HepG2 (cell line): ENCODE measurements around the gene GLS2. TPM values are rescaled to one million over a fixed set of nuclear protein-coding genes. Genes with fewer than 3 reads are reported as not detected.

ENCODE experiments used
- ATAC-seq: fragments of 200-7000 bp; cut with Tn5 transposase; 3 replicates; pipeline ENCODE4 v1.9.1; 2020; ENCODE audit warnings: mild to moderate bottlenecking, moderate library complexity
- BruUV-seq: library from RNA; stranded (reverse); fragments of 400-500 nt; replicated peaks from 2 replicates; lab custom pipeline; 2021; lab: Mats Ljungman, UMichigan
- CTCF ChIA-PET: fragments of 300-600 bp; formaldehyde crosslinking; extraction: SDS; loops from one replicate; lab custom pipeline; 2021; ENCODE audit warnings: low total read pairs, inconsistent platforms, low intra/inter-chr PET ratio; lab: Yijun Ruan, JAX
- POLR2A ChIA-PET: fragments of 350-600 bp; sonication (Branson Sonifier 250); formaldehyde crosslinking; loops from one replicate; lab custom pipeline; 2020; ENCODE audit warnings: antibody characterized with exemption, inconsistent platforms; lab: Yijun Ruan, JAX
- DNase-seq: peaks from one replicate; pipeline ENCODE4 v3.0.0-alpha.2; 2015; ENCODE audit warnings: low spot score
- FAIRE-seq: peaks from 3 replicates; lab custom pipeline; 2011; peaks lifted over from hg19 to GRCh38; lab: Jason Lieb, UNC
- H2AFZ ChIP-seq: one replicate; pipeline ENCODE4 v1.6.1; 2011; ENCODE audit warnings: low read length, inconsistent platforms
- H3K27ac ChIP-seq: fragments of 300-600 bp; 3 replicates; pipeline ENCODE4 v1.8.0; 2011; ENCODE audit warnings: mixed run types, mild to moderate bottlenecking, mixed read lengths, low read length, inconsistent platforms; ENCODE audit not compliant: insufficient read depth; ENCODE audit errors: extremely low read length
- H3K27me3 ChIP-seq, 2 experiments: fragments of 200-600 bp in 1 of 2; 2 replicates in 1 of 2; 3 replicates in 1 of 2; pipeline versions ENCODE4 v1.6.0 to v1.8.0; 2011; ENCODE audit warnings: low read length in 2 of 2, mild to moderate bottlenecking in 2 of 2, moderate library complexity in 2 of 2, inconsistent platforms in 1 of 2; ENCODE audit not compliant: insufficient read depth in 2 of 2, control insufficient read depth in 1 of 2
- H3K36me3 ChIP-seq, 2 experiments: fragments of 200-600 bp in 1 of 2; replicated peaks in 1 of 2; 2 replicates in 1 of 2; 3 replicates in 1 of 2; pipeline versions ENCODE4 v1.5.1 to v1.8.0; 2011; ENCODE audit warnings: low read length in 2 of 2, inconsistent platforms in 1 of 2; ENCODE audit not compliant: insufficient read depth in 2 of 2, control insufficient read depth in 1 of 2
- H3K4me1 ChIP-seq: 2 replicates; pipeline ENCODE4 v1.5.1; 2012; ENCODE audit warnings: low read length, inconsistent platforms; ENCODE audit not compliant: insufficient read depth
- H3K4me2 ChIP-seq: 2 replicates; pipeline ENCODE4 v1.6.0; 2011; ENCODE audit warnings: low read depth, low read length, inconsistent platforms
- H3K4me3 ChIP-seq, 3 experiments: fragments of 200-600 bp in 1 of 3; sonication (generic), shearing (Covaris generic) in 1 of 3; replicated peaks in 1 of 3; 2 replicates each; pipeline ENCODE4 v1.5.1; 2011 to 2016; ENCODE audit warnings: low read length in 3 of 3, inconsistent platforms in 2 of 3, low read depth in 2 of 3, mild to moderate bottlenecking in 2 of 3, control low read depth in 1 of 3, mixed read lengths in 1 of 3; ENCODE audit not compliant: insufficient read depth in 1 of 3
- H3K79me2 ChIP-seq: one replicate; pipeline ENCODE4 v1.6.1; 2011; ENCODE audit warnings: low read length, inconsistent platforms; ENCODE audit not compliant: insufficient read depth
- H3K9ac ChIP-seq: 2 replicates; pipeline ENCODE4 v1.6.0; 2011; ENCODE audit warnings: mild to moderate bottlenecking, low read depth, low read length, inconsistent platforms; ENCODE audit not compliant: insufficient read depth
- H3K9me3 ChIP-seq: 2 replicates; pipeline ENCODE4 v1.5.1; 2012; ENCODE audit warnings: mild to moderate bottlenecking, low read length
- H4K20me1 ChIP-seq: 2 replicates; pipeline ENCODE4 v1.6.0; 2011; ENCODE audit warnings: inconsistent platforms, mild to moderate bottlenecking, low read length, moderate library complexity; ENCODE audit not compliant: insufficient read depth
- ARNT2 ChIP-seq: sonication (generic); formaldehyde crosslinking; IDR thresholded peaks from 2 replicates; pipeline ENCODE4 v1.8.0; 2022; ENCODE audit warnings: mild to moderate bottlenecking, low read depth, missing genetic modification reagents, moderate library complexity
- CEBPG ChIP-seq: IDR thresholded peaks from 2 replicates; pipeline ENCODE4 v1.6.1; 2016
- HCFC1 ChIP-seq: fragments of 150-350 bp; IDR thresholded peaks from 2 replicates; pipeline ENCODE4 v1.6.1; 2014; ENCODE audit warnings: low read depth, low read length
- KAT2B ChIP-seq: fragments of 150-350 bp; IDR thresholded peaks from 2 replicates; pipeline ENCODE4 v1.6.1; 2014; ENCODE audit warnings: low read depth, low read length, borderline replicate concordance
- KAT7 ChIP-seq: IDR thresholded peaks from 2 replicates; pipeline ENCODE4 v1.6.1; 2018; ENCODE audit warnings: borderline replicate concordance, missing compliant biosample characterization
- MTA1 ChIP-seq: sonication (generic); formaldehyde crosslinking; IDR thresholded peaks from 2 replicates; pipeline ENCODE4 v1.4.0; 2020; ENCODE audit warnings: missing genetic modification reagents, mild to moderate bottlenecking, borderline replicate concordance
- NRL ChIP-seq: sonication (generic); formaldehyde crosslinking; IDR thresholded peaks from 2 replicates; pipeline ENCODE4 v1.5.0; 2020; ENCODE audit warnings: missing genetic modification reagents, mild to moderate bottlenecking, moderate library complexity, borderline replicate concordance
- PHF8 ChIP-seq: sonication (generic); formaldehyde crosslinking; IDR thresholded peaks from 2 replicates; pipeline ENCODE4 v1.5.0; 2020; ENCODE audit warnings: missing genetic modification reagents
- ZBTB7A ChIP-seq: sonication (generic); formaldehyde crosslinking; IDR thresholded peaks from 2 replicates; pipeline ENCODE4 v1.8.0; 2022; ENCODE audit warnings: mild to moderate bottlenecking, missing genetic modification reagents
- ZEB1 ChIP-seq: IDR thresholded peaks from 2 replicates; pipeline ENCODE4 v1.6.1; 2012; ENCODE audit warnings: mild to moderate bottlenecking, low read depth, inconsistent platforms; ENCODE audit not compliant: insufficient replicate concordance
- ZFP41 ChIP-seq: sonication (generic); formaldehyde crosslinking; IDR thresholded peaks from 2 replicates; pipeline ENCODE4 v1.4.0; 2020; ENCODE audit warnings: mild to moderate bottlenecking, missing genetic modification reagents, borderline replicate concordance
- ZNF530 ChIP-seq: sonication (generic); formaldehyde crosslinking; IDR thresholded peaks from 2 replicates; pipeline ENCODE4 v1.5.0; 2020; ENCODE audit warnings: low read depth, mild to moderate bottlenecking, missing genetic modification reagents
- WGBS: methylation state at CpG from one replicate; pipeline ENCODE4 v1.1.6; 2017; ENCODE audit warnings: low lambda C conversion rate; 5-methylcytosine and 5-hydroxymethylcytosine counted together
- in situ Hi-C: cut with HindIII; loops from 2 replicates; pipeline ENCODE4 v1.10.0; 2017; ENCODE audit warnings: low pct_unique_long_range_greater_than_20kb; ENCODE audit not compliant: extremely low pct_ligation_motif_present
- intact Hi-C: fragments of 100-400 bp; cut with micrococcal nuclease; formaldehyde crosslinking; loops from one replicate; pipeline ENCODE4 v1.10.0; 2022; ENCODE audit not compliant: unreplicated experiment
- polyA plus RNA-seq, 8 experiments: library from polyadenylated mRNA; depleted of rRNA in 3 of 8; stranded (reverse) in 7 of 8; unstranded in 1 of 8; fragments of >200 nt; fragmentation: Illumina TruSeq in 4 of 8; extraction: Trizol in 4 of 8; gene quantifications; 2 replicates each; pipeline versions ENCODE4 v1.2.1 to v1.2.3, GENCODE V29; 2011 to 2016; ENCODE audit warnings: low read depth in 4 of 8, missing spikeins in 1 of 8, mixed read lengths in 1 of 8; ENCODE audit not compliant: insufficient read depth in 1 of 8
- total RNA-seq, 5 experiments: library from RNA; depleted of rRNA; stranded (reverse); fragments of >200 nt; fragmentation: Illumina TruSeq; extraction: Trizol; gene quantifications; 2 replicates each; pipeline ENCODE4 v1.2.3, GENCODE V29; 2016; ENCODE audit warnings: low read depth in 1 of 5
- TF ChIP-seq, protein P1 (sequence below): sonication (generic); formaldehyde crosslinking; IDR thresholded peaks from 2 replicates; pipeline ENCODE4 v1.9.0; 2022; ENCODE audit warnings: missing genetic modification reagents, mild to moderate bottlenecking, borderline replicate concordance
- TF ChIP-seq, protein P2 (sequence below): sonication (generic); formaldehyde crosslinking; IDR thresholded peaks from 2 replicates; pipeline ENCODE4 v1.4.0; 2020; ENCODE audit warnings: missing genetic modification reagents
- TF ChIP-seq, protein P3 (sequence below), 2 experiments: sonication (generic) in 1 of 2; formaldehyde crosslinking in 1 of 2; IDR thresholded peaks; 2 replicates each; pipeline versions ENCODE4 v1.5.1 to v1.6.1; 2011 to 2020; ENCODE audit warnings: borderline replicate concordance in 1 of 2, low read depth in 1 of 2, low read length in 1 of 2, mild to moderate bottlenecking in 1 of 2, missing genetic modification reagents in 1 of 2, moderate library complexity in 1 of 2

GLS2 gene
- total and polyA plus RNA-seq, 2 of the 13 experiments (the other 11 are each of a cell fraction or from before 2014, with no cell fraction given), result 8.6 to 12.2 TPM

DNA sequence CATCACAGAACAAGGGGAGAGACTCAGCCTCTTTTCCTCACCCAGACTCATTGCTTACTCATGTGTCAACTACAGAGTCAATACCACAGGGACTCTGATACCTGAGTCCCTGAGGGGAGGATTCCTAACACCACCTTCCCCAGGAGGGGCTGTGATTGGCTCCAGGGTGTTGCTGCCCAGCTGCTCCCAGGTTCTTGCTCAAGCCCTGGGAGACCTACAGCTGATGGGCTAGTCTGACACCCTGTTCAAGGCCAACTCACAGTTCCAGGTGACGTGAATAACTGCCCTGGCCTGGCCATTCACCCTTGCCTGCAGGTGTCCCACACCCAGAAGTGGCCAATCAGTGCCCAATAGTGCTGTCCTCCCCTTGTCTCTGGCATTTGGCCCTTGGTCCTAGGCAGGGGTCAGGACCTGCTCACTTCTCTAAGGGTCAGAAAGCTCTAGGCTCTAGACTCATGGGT, 11.0 kb downstream of the GLS2 start:
- Histone ChIP-seq H3K27ac (peak overlapping the region; percentile 47), H2AFZ (no peak overlapping the region), H3K9ac (no peak overlapping the region), H3K4me2 (no peak overlapping the region), H3K27me3 (no peaks in the 10 kb centered on the region), H3K79me2 (no peaks in the 10 kb centered on the region), H3K9me3 (no peaks in the 10 kb centered on the region), H3K4me3 (no peak overlapping the region), H3K36me3 (peaks cover 2 to 5% of the 10 kb centered on the region in 2 experiments; a peak in 4 of 5 replicates), H4K20me1 (no peaks in the 10 kb centered on the region), H3K4me1 (peaks cover 16% of the 10 kb centered on the region)
- ATAC-seq (peak; percentile 94), DNase-seq (peak; percentile 69), FAIRE-seq (peak; percentile 39)
- BruUV-seq, result no TSS peak
- no CpG with 5 or more reads among the region's 1 CpG for WGBS
- CTCF ChIA-PET, result no interaction called here
- intact Hi-C loops (no loop called here), in situ Hi-C loops (no loop called here)
- POLR2A ChIA-PET, result interaction anchor here (0.8 to 1.3 kb wide), 2 partner anchors 11 to 14 kb away, joined by 3 to 6 read pairs; partner anchors contain the start of gene GLS2
- TF ChIP-seq, protein P1, sequence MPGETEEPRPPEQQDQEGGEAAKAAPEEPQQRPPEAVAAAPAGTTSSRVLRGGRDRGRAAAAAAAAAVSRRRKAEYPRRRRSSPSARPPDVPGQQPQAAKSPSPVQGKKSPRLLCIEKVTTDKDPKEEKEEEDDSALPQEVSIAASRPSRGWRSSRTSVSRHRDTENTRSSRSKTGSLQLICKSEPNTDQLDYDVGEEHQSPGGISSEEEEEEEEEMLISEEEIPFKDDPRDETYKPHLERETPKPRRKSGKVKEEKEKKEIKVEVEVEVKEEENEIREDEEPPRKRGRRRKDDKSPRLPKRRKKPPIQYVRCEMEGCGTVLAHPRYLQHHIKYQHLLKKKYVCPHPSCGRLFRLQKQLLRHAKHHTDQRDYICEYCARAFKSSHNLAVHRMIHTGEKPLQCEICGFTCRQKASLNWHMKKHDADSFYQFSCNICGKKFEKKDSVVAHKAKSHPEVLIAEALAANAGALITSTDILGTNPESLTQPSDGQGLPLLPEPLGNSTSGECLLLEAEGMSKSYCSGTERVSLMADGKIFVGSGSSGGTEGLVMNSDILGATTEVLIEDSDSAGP (CRISPR knock-in tag), result no peak
- TF ChIP-seq, protein P2, sequence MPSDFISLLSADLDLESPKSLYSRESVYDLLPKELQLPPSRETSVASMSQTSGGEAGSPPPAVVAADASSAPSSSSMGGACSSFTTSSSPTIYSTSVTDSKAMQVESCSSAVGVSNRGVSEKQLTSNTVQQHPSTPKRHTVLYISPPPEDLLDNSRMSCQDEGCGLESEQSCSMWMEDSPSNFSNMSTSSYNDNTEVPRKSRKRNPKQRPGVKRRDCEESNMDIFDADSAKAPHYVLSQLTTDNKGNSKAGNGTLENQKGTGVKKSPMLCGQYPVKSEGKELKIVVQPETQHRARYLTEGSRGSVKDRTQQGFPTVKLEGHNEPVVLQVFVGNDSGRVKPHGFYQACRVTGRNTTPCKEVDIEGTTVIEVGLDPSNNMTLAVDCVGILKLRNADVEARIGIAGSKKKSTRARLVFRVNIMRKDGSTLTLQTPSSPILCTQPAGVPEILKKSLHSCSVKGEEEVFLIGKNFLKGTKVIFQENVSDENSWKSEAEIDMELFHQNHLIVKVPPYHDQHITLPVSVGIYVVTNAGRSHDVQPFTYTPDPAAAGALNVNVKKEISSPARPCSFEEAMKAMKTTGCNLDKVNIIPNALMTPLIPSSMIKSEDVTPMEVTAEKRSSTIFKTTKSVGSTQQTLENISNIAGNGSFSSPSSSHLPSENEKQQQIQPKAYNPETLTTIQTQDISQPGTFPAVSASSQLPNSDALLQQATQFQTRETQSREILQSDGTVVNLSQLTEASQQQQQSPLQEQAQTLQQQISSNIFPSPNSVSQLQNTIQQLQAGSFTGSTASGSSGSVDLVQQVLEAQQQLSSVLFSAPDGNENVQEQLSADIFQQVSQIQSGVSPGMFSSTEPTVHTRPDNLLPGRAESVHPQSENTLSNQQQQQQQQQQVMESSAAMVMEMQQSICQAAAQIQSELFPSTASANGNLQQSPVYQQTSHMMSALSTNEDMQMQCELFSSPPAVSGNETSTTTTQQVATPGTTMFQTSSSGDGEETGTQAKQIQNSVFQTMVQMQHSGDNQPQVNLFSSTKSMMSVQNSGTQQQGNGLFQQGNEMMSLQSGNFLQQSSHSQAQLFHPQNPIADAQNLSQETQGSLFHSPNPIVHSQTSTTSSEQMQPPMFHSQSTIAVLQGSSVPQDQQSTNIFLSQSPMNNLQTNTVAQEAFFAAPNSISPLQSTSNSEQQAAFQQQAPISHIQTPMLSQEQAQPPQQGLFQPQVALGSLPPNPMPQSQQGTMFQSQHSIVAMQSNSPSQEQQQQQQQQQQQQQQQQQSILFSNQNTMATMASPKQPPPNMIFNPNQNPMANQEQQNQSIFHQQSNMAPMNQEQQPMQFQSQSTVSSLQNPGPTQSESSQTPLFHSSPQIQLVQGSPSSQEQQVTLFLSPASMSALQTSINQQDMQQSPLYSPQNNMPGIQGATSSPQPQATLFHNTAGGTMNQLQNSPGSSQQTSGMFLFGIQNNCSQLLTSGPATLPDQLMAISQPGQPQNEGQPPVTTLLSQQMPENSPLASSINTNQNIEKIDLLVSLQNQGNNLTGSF (CRISPR knock-in tag), result no peak
- no peak for TF ChIP-seq NRL
- peak; percentile 46; the same call in 1 of the 2 replicates for TF ChIP-seq MTA1 (CRISPR knock-in tag)
- TF ChIP-seq ZBTB7A, result no peak
- TF ChIP-seq, protein P3, sequence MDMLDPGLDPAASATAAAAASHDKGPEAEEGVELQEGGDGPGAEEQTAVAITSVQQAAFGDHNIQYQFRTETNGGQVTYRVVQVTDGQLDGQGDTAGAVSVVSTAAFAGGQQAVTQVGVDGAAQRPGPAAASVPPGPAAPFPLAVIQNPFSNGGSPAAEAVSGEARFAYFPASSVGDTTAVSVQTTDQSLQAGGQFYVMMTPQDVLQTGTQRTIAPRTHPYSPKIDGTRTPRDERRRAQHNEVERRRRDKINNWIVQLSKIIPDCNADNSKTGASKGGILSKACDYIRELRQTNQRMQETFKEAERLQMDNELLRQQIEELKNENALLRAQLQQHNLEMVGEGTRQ (IDR thresholded peaks at IDR 0.05; ENCODE audit: low read depth, low read length), result no peak
- TF ChIP-seq, protein P3 (CRISPR knock-in tag; IDR thresholded peaks at IDR 0.05; ENCODE audit: borderline replicate concordance), result no peak
- no peak for TF ChIP-seq HCFC1
- no peak for TF ChIP-seq KAT2B
- TF ChIP-seq ARNT2 (CRISPR knock-in tag), result no peak
- no peak for TF ChIP-seq ZFP41 (CRISPR knock-in tag)
- no peak for TF ChIP-seq KAT7 (CRISPR knock-in tag)
- TF ChIP-seq ZEB1, result peak; percentile 61
- TF ChIP-seq PHF8 (CRISPR knock-in tag), result no peak
- peak; percentile 72 for TF ChIP-seq CEBPG (CRISPR knock-in tag)
- no peak for TF ChIP-seq ZNF530
